Stimulated activated CD8-positive, alpha-beta memory T cell treated with anti-CD3 and anti-CD28 coated beads, Interleukin-15, amount 100 ng/mL, for 4 hours (primary cell): ENCODE measurements around the gene PRR3.

Experiments used
- DNase-seq, 2 donors: peaks; one replicate each; pipeline ENCODE4 v3.0.0-alpha.2; 2020; ENCODE audit warnings: low read depth in 2 of 2

Gene PRR3

GRCh38 chr6:30611856-30612194 lies 54.7 kb downstream of the PRR3 start:
- DNase-seq, result no peak

GRCh38 chr6:30612213-30612612 lies 55.1 kb downstream of the PRR3 start:
- DNase-seq, result no peak

- no peak for DNase-seq
These were observed 55.7 kb downstream of the PRR3 start for GRCh38 chr6:30612687-30613248.
